SK-N-SH (cell line): ENCODE results near the gene HSD17B4. TPM values are rescaled to one million over a fixed set of nuclear protein-coding genes. Genes with fewer than 3 reads are reported as not detected.
A peak's percentile ranks its signal among the peaks of the same experiment; 100 is the strongest.

Experiments
- CTCF ChIA-PET: fragments of 300-600, 350-600 bp; formaldehyde crosslinking; extraction: SDS; loops from one replicate; lab custom pipeline; 2021; lab: Yijun Ruan, JAX
- POLR2A ChIA-PET: fragments of 350-600 bp; sonication (Branson Sonifier 250); formaldehyde crosslinking; extraction: SDS; loops from one replicate; lab custom pipeline; 2020; ENCODE audit warnings: antibody characterized with exemption, inconsistent platforms; lab: Yijun Ruan, JAX
- DNase-seq: peaks from one replicate; pipeline ENCODE4 v3.0.0; 2012
- H2AFZ ChIP-seq: fragments of 200-600 bp; sonication (generic); 2 replicates; pipeline ENCODE4 v1.8.1; 2016; ENCODE audit warnings: antibody characterized with exemption, mild to moderate bottlenecking, low read depth
- H3F3A ChIP-seq: fragments of 200-600 bp; sonication (generic); replicated peaks from 2 replicates; pipeline ENCODE3; 2016; ENCODE audit warnings: antibody characterized with exemption, mild to moderate bottlenecking; ENCODE audit not compliant: insufficient read depth
- H3K27ac ChIP-seq, 2 experiments: fragments of 200-500 bp in 1 of 2; fragments of 200-600 bp in 1 of 2; sonication (Bioruptor generic) in 1 of 2; sonication (generic), shearing (Covaris generic) in 1 of 2; 2 replicates each; pipeline versions ENCODE4 v1.5.1 to v1.6.1; 2014 to 2016; ENCODE audit warnings: low read depth in 2 of 2, inconsistent platforms in 1 of 2, low read length in 1 of 2, mild to moderate bottlenecking in 1 of 2, mixed read lengths in 1 of 2
- H3K27me3 ChIP-seq: fragments of 200-600 bp; sonication (generic), shearing (Covaris generic); 2 replicates; pipeline ENCODE4 v1.6.1; 2016; ENCODE audit warnings: mixed run types; ENCODE audit not compliant: insufficient read depth
- H3K36me3 ChIP-seq, 2 experiments: fragments of 200-500 bp in 1 of 2; fragments of 200-600 bp in 1 of 2; sonication (Bioruptor generic) in 1 of 2; sonication (generic) in 1 of 2; replicated peaks in 1 of 2; 2 replicates each; pipeline versions ENCODE3 to v1.5.1; 2014 to 2016; ENCODE audit warnings: low read length in 1 of 2, mild to moderate bottlenecking in 1 of 2; ENCODE audit not compliant: insufficient read depth in 2 of 2, control insufficient read depth in 1 of 2
- H3K4me1 ChIP-seq, 2 experiments: fragments of 200-500 bp in 1 of 2; fragments of 200-600 bp in 1 of 2; sonication (Bioruptor generic) in 1 of 2; sonication (generic), shearing (Covaris generic) in 1 of 2; 2 replicates each; pipeline versions ENCODE4 v1.5.1 to v1.6.1; 2014 to 2016; ENCODE audit warnings: low read depth in 1 of 2, low read length in 1 of 2, mixed run types in 1 of 2; ENCODE audit not compliant: insufficient read depth in 2 of 2, control insufficient read depth in 1 of 2
- H3K4me2 ChIP-seq: fragments of 200-600 bp; sonication (generic), shearing (Covaris generic); 2 replicates; pipeline ENCODE4 v1.6.1; 2017; ENCODE audit warnings: mixed run types
- H3K4me3 ChIP-seq, 2 experiments: fragments of 200-500 bp in 1 of 2; fragments of 200-600 bp in 1 of 2; sonication (Bioruptor generic) in 1 of 2; sonication (generic), shearing (Covaris generic) in 1 of 2; 2 replicates each; pipeline versions ENCODE4 v1.5.1 to v1.8.1; 2014 to 2016; ENCODE audit warnings: low read depth in 2 of 2, inconsistent platforms in 1 of 2, low read length in 1 of 2, mild to moderate bottlenecking in 1 of 2, mixed read lengths in 1 of 2, moderate library complexity in 1 of 2
- H3K79me2 ChIP-seq: fragments of 200-600 bp; sonication (generic); 2 replicates; pipeline ENCODE4 v1.8.1; 2017; ENCODE audit warnings: mild to moderate bottlenecking; ENCODE audit not compliant: insufficient read depth
- H3K9ac ChIP-seq: fragments of 200-600 bp; sonication (generic); 2 replicates; pipeline ENCODE4 v1.6.1; 2017; ENCODE audit warnings: mixed run types
- H3K9me2 ChIP-seq: fragments of 200-600 bp; sonication (generic); 2 replicates; pipeline ENCODE4 v1.6.1; 2017; ENCODE audit warnings: mixed run types
- H3K9me3 ChIP-seq: fragments of 200-600 bp; sonication (generic); 2 replicates; pipeline ENCODE4 v1.6.1; 2017; ENCODE audit warnings: mixed run types, mild to moderate bottlenecking, moderate library complexity
- H4K20me1 ChIP-seq: fragments of 200-600 bp; sonication (generic); 2 replicates; pipeline ENCODE4 v1.6.1; 2017; ENCODE audit warnings: mild to moderate bottlenecking, mixed run types; ENCODE audit not compliant: insufficient read depth
- CHD2 ChIP-seq: fragments of 150-350 bp; IDR thresholded peaks from 2 replicates; pipeline ENCODE4 v1.6.1; 2018; ENCODE audit warnings: low read length; ENCODE audit not compliant: partially characterized antibody
- EP300 ChIP-seq, 2 experiments: IDR thresholded peaks; 2 replicates each; pipeline versions ENCODE4 v1.4.0 to v1.6.1; 2012; ENCODE audit warnings: borderline replicate concordance in 1 of 2, low read depth in 1 of 2, low read length in 1 of 2
- FOSL2 ChIP-seq: IDR thresholded peaks from 2 replicates; pipeline ENCODE4 v1.4.0; 2012; ENCODE audit warnings: low read depth, mild to moderate bottlenecking, moderate library complexity, borderline replicate concordance
- FOXM1 ChIP-seq: IDR thresholded peaks from 2 replicates; pipeline ENCODE4 v1.4.0; 2012; ENCODE audit warnings: low read depth, mild to moderate bottlenecking
- GABPA ChIP-seq: IDR thresholded peaks from 2 replicates; pipeline ENCODE4 v1.4.0; 2012; ENCODE audit warnings: low read depth, mild to moderate bottlenecking
- MEF2A ChIP-seq: IDR thresholded peaks from 2 replicates; pipeline ENCODE4 v1.4.0; 2012; ENCODE audit warnings: low read depth, borderline replicate concordance
- NFIC ChIP-seq: IDR thresholded peaks from 2 replicates; pipeline ENCODE4 v1.4.0; 2012; ENCODE audit warnings: borderline replicate concordance
- POLR2AphosphoS5 ChIP-seq: IDR thresholded peaks from 2 replicates; pipeline ENCODE4 v1.6.1; 2012; ENCODE audit warnings: low read depth, low read length
- RXRA ChIP-seq: IDR thresholded peaks from 2 replicates; pipeline ENCODE4 v1.4.0; 2012; ENCODE audit warnings: low read depth, mild to moderate bottlenecking, borderline replicate concordance
- SMC3 ChIP-seq: IDR thresholded peaks from 2 replicates; pipeline ENCODE4 v1.6.1; 2012; ENCODE audit warnings: low read depth, low read length, improper control_type of control experiment
- TAF1 ChIP-seq: IDR thresholded peaks from 2 replicates; pipeline ENCODE4 v1.6.1; 2012; ENCODE audit warnings: low read depth, mild to moderate bottlenecking, low read length, moderate library complexity, borderline replicate concordance
- TCF12 ChIP-seq: IDR thresholded peaks from 2 replicates; pipeline ENCODE4 v1.4.0; 2012
- TEAD4 ChIP-seq: IDR thresholded peaks from 2 replicates; pipeline ENCODE4 v1.4.0; 2012; ENCODE audit warnings: mild to moderate bottlenecking, borderline replicate concordance; ENCODE audit not compliant: insufficient read depth
- YY1 ChIP-seq: IDR thresholded peaks from 2 replicates; pipeline ENCODE4 v1.4.0; 2012; ENCODE audit warnings: low read depth, mild to moderate bottlenecking
- WGBS: methylation state at CpG from one replicate; pipeline ENCODE4 v1.1.6; 2017; ENCODE audit warnings: low lambda C conversion rate; 5-methylcytosine and 5-hydroxymethylcytosine counted together
- polyA plus RNA-seq, 3 experiments: library from polyadenylated mRNA; depleted of rRNA; stranded (reverse); fragments of >200 nt; gene quantifications; 2 replicates each; pipeline ENCODE4 v1.2.3, GENCODE V29; 2012
- TF ChIP-seq, protein P1 (sequence below): IDR thresholded peaks from 2 replicates; pipeline ENCODE4 v1.4.0; 2012; ENCODE audit warnings: low read depth, borderline replicate concordance
- TF ChIP-seq, protein P2 (sequence below): fragments of 150-350 bp; IDR thresholded peaks from 2 replicates; pipeline ENCODE4 v1.6.1; 2017; ENCODE audit warnings: antibody characterized with exemption, low read length, low read depth, borderline replicate concordance
- TF ChIP-seq, protein P3 (sequence below): IDR thresholded peaks from 2 replicates; pipeline ENCODE4; 2012

HSD17B4 gene
- polyA plus RNA-seq, 1 of the 3 experiments (the other 2 are of a cell fraction): 119 TPM

DNA sequence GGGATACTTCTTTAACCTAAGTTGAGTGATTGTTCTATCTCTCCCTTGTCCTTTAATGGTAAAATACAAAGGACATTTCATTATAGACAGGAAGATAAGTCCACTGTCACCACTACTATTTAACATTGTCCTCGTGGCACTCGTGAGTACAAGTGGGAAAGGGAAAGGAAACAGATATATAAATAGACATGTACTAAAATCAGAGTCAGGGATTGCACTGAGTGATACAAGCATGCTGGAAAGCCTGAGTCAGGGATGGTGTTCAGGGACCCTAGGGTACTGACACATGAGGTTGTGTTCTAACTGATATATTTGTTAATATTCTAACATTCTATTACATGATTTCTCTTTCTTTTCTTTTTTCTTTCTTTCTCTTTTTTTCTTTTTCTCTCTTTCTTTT is 102.3 kb downstream of the HSD17B4 start:
- H3K9ac ChIP-seq: no peak overlapping the region
- H3K9me2 ChIP-seq: no peaks in the 10 kb centered on the region
- no peak for TF ChIP-seq RXRA
- no peak for TF ChIP-seq EP300 (IDR thresholded peaks at IDR 0.05; ENCODE audit: borderline replicate concordance in 1 of 2, low read depth in 1 of 2, low read length in 1 of 2)
- no peak for TF ChIP-seq SMC3
- TF ChIP-seq YY1: no peak
- no peak for TF ChIP-seq TCF12
- TF ChIP-seq MEF2A: no peak
- no peak for TF ChIP-seq FOSL2
- TF ChIP-seq TAF1: no peak
- TF ChIP-seq FOXM1: no peak
- TF ChIP-seq CHD2: no peak
- TF ChIP-seq TEAD4: no peak
- TF ChIP-seq, protein P1, sequence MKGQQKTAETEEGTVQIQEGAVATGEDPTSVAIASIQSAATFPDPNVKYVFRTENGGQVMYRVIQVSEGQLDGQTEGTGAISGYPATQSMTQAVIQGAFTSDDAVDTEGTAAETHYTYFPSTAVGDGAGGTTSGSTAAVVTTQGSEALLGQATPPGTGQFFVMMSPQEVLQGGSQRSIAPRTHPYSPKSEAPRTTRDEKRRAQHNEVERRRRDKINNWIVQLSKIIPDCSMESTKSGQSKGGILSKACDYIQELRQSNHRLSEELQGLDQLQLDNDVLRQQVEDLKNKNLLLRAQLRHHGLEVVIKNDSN: no peak
- no peak for TF ChIP-seq POLR2AphosphoS5
- POLR2A ChIA-PET: no interaction called here
- no peaks in the 10 kb centered on the region for H3K79me2 ChIP-seq
- H3K4me2 ChIP-seq: no peak overlapping the region
- H3K36me3 ChIP-seq: no peaks in the 10 kb centered on the region
- H2AFZ ChIP-seq: no peak overlapping the region
- DNase-seq: no peak
- no peaks in the 10 kb centered on the region for H3K4me1 ChIP-seq
- H3K9me3 ChIP-seq: no peaks in the 10 kb centered on the region
- 27% methylated on average over 2 of the region's 2 CpGs for WGBS
- H4K20me1 ChIP-seq: no peaks in the 10 kb centered on the region
- CTCF ChIA-PET: no interaction called here
- no peak overlapping the region for H3K27ac ChIP-seq
- H3K4me3 ChIP-seq: no peak overlapping the region
- H3K27me3 ChIP-seq: no peaks in the 10 kb centered on the region
- no peaks in the 10 kb centered on the region for H3F3A ChIP-seq

DNA sequence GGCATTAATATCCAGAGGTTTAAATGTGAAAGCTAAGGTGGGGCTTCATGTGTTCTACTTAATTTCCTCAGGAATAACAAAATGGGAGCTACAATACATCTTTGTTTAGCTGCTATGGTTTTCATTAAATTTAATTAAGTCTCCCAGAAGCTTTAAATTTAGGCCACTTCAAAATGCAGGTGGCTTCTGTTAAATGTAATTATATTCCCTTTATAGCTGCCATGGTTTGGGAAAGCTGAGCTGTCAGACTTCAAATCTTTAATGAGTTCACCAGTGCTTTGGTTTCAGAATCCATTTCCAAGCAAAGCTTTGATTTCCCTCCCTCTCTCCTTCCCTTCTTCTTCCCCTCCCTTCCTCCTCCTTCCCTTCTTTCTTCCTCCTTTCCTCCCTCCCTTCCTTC is 118.6 kb downstream of the HSD17B4 start:
- DNase-seq: peak; percentile 15
- Histone ChIP-seq H3K27ac (no peak overlapping the region), H3K79me2 (no peaks in the 10 kb centered on the region), H3F3A (no peaks in the 10 kb centered on the region), H3K9me3 (no peaks in the 10 kb centered on the region), H2AFZ (no peak overlapping the region), H3K36me3 (no peaks in the 10 kb centered on the region), H3K4me2 (no peak overlapping the region), H3K9ac (no peak overlapping the region), H3K27me3 (no peaks in the 10 kb centered on the region), H4K20me1 (no peaks in the 10 kb centered on the region), H3K4me1 (peaks cover 0 to 8% of the 10 kb centered on the region in 2 experiments; a peak in 1 of 4 replicates), H3K4me3 (no peak overlapping the region), H3K9me2 (no peaks in the 10 kb centered on the region)
- ChIA-PET POLR2A (no interaction called here), CTCF (no interaction called here)
- TF ChIP-seq, protein P2, sequence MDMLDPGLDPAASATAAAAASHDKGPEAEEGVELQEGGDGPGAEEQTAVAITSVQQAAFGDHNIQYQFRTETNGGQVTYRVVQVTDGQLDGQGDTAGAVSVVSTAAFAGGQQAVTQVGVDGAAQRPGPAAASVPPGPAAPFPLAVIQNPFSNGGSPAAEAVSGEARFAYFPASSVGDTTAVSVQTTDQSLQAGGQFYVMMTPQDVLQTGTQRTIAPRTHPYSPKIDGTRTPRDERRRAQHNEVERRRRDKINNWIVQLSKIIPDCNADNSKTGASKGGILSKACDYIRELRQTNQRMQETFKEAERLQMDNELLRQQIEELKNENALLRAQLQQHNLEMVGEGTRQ: no peak
- no peak for TF ChIP-seq FOXM1
- TF ChIP-seq GABPA: no peak
- no peak for TF ChIP-seq CHD2
- TF ChIP-seq NFIC: no peak
- no peak for TF ChIP-seq POLR2AphosphoS5
- TF ChIP-seq TAF1: no peak
- TF ChIP-seq, protein P3, sequence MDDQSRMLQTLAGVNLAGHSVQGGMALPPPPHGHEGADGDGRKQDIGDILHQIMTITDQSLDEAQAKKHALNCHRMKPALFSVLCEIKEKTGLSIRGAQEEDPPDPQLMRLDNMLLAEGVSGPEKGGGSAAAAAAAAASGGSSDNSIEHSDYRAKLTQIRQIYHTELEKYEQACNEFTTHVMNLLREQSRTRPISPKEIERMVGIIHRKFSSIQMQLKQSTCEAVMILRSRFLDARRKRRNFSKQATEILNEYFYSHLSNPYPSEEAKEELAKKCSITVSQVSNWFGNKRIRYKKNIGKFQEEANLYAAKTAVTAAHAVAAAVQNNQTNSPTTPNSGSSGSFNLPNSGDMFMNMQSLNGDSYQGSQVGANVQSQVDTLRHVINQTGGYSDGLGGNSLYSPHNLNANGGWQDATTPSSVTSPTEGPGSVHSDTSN: no peak
